ENCODE results near the gene MTERF1. TPM values are rescaled to one million over a fixed set of nuclear protein-coding genes. Genes with fewer than 3 reads are reported as not detected.

MTERF1 gene
- total RNA-seq, 1 experiment from 2014 or later: 19.8 TPM

- no peaks in the 10 kb centered on the region for H3K9me3 ChIP-seq (ENCODE audit: control insufficient read depth, low read depth, low read length)
- H3T11ph ChIP-seq (ENCODE audit: low read length): no peak overlapping the region
- H4K91ac ChIP-seq (ENCODE audit: insufficient read length, low read depth, low read length): no peak overlapping the region
- no peak overlapping the region for H2BK15ac ChIP-seq (ENCODE audit: low read depth, low read length)
- H2BK120ac ChIP-seq (ENCODE audit: low read depth, low read length, poor library complexity, severe bottlenecking): no peak overlapping the region
- H3K27ac ChIP-seq (ENCODE audit: insufficient read length, low read depth, low read length): no peak overlapping the region
- H3K27me3 ChIP-seq (ENCODE audit: insufficient read depth, low read length): no peaks in the 10 kb centered on the region
- no peak overlapping the region for H2BK5ac ChIP-seq (ENCODE audit: insufficient read length, low read length)
- Mint-ChIP-seq H3K27ac (no peak overlapping the region), H3K4me1 (peaks cover 4 to 5% of the 10 kb centered on the region in 2 experiments; a peak in 2 of 4 replicates), H3K36me3 (ENCODE audit: insufficient read depth in 1 of 3, low read depth in 3 of 3) (peaks cover 0 to 8% (median 4%) of the 10 kb centered on the region in 3 experiments; a peak in 3 of 7 replicates), H3K27me3 (ENCODE audit: low read depth) (no peaks in the 10 kb centered on the region), H3K4me3 (no peak overlapping the region; a peak in 1 of 5 replicates), H3K9me3 (peaks cover 2 to 10% of the 10 kb centered on the region in 2 experiments; a peak in 3 of 5 replicates)
- H3K56ac ChIP-seq (ENCODE audit: insufficient read length, low read depth, low read length): no peak overlapping the region
- H4K8ac ChIP-seq (replicated peaks; ENCODE audit: insufficient read length, low read depth, low read length): no peak overlapping the region
- no peak overlapping the region for H4K5ac ChIP-seq (ENCODE audit: insufficient read length, low read depth, low read length)
- no peak for DNase-seq
- no CpG with 5 or more reads among the region's 1 CpG for WGBS (ENCODE audit: extremely low coverage, insufficient read length, low lambda C conversion rate)
- no peaks in the 10 kb centered on the region for H3K23me2 ChIP-seq (ENCODE audit: insufficient read length, low read depth, low read length, poor library complexity, severe bottlenecking)
- no peak overlapping the region for H3K9ac ChIP-seq (ENCODE audit: extremely low read depth, insufficient read length, low read length)
- H3K79me2 ChIP-seq (ENCODE audit: insufficient read depth, low read length): no peaks in the 10 kb centered on the region
- no peak overlapping the region for H2AK5ac ChIP-seq (ENCODE audit: insufficient read length, low read length)
- H3K4ac ChIP-seq (ENCODE audit: low read depth, low read length): no peak overlapping the region
- no peak for TF ChIP-seq CTCF (conservative IDR thresholded peaks at IDR 0.05)
- no peak overlapping the region for H3K4me2 ChIP-seq (ENCODE audit: insufficient read depth, insufficient read length, low read length)
- H4K20me1 ChIP-seq (ENCODE audit: control insufficient read depth, insufficient read depth, insufficient read length): no peaks in the 10 kb centered on the region
- H3K79me1 ChIP-seq (ENCODE audit: insufficient read depth, low read depth, low read length, poor library complexity, severe bottlenecking): no peaks in the 10 kb centered on the region
- no peak overlapping the region for H2BK20ac ChIP-seq (ENCODE audit: low read depth, low read length, poor library complexity, severe bottlenecking)
- no peak overlapping the region for H2BK12ac ChIP-seq (ENCODE audit: insufficient read length, low read depth, low read length)
- H3K23ac ChIP-seq (ENCODE audit: insufficient read length, low read depth, low read length): no peak overlapping the region
- no peak overlapping the region for H2AFZ ChIP-seq (ENCODE audit: low read length)
- H3K4me1 ChIP-seq (ENCODE audit: insufficient read depth, low read length): no peaks in the 10 kb centered on the region
- H3K18ac ChIP-seq (ENCODE audit: insufficient read length, low read depth, low read length): no peak overlapping the region
- H3K14ac ChIP-seq (ENCODE audit: insufficient read depth, low read length): no peak overlapping the region
These were observed 29.7 kb upstream of the MTERF1 start for GRCh38 chr7:91910171-91910570.

Data from H9 (cell line).